ENCODE results near the gene KRTAP23-1. TPM values are rescaled to one million over a fixed set of nuclear protein-coding genes. Genes with fewer than 3 reads are reported as not detected.
A peak's percentile ranks its signal among the peaks of the same experiment; 100 is the strongest.

The KRTAP23-1 gene
- total RNA-seq, 3 donors from 2014 or later (not counting 1 experiment from before 2014, with no cell fraction given), result not detected

- Mint-ChIP-seq H3K4me3 (no peak overlapping the region), H3K4me1 (no peaks in the 10 kb centered on the region), H3K27me3 (ENCODE audit: low read depth in 2 of 2) (no peaks in the 10 kb centered on the region), H3K9me3 (peaks cover 4 to 8% of the 10 kb centered on the region in 2 donors), H3K27ac (no peak overlapping the region), H3K36me3 (no peaks in the 10 kb centered on the region)
- intact Hi-C loops (cut with micrococcal nuclease), result no loop called here
- peak; percentile 43 for TF ChIP-seq CTCF (IDR thresholded peaks at IDR 0.05)
- H3K4me1 ChIP-seq (ENCODE audit: control insufficient read depth, insufficient read depth, low read length), result no peaks in the 10 kb centered on the region
- no peak overlapping the region for H3K4me3 ChIP-seq (ENCODE audit: low read length)
- H3K27me3 ChIP-seq (ENCODE audit: control insufficient read depth, insufficient read depth, low read length), result no peaks in the 10 kb centered on the region
- 71% methylated on average over 1 of the region's 2 CpGs for WGBS (ENCODE audit: insufficient coverage)
- no peaks in the 10 kb centered on the region for H3K36me3 ChIP-seq (ENCODE audit: control insufficient read depth, insufficient read depth, low read length)
- H3K9me3 ChIP-seq (ENCODE audit: control insufficient read depth, insufficient read depth, low read length), result no peaks in the 10 kb centered on the region
- ATAC-seq (no peak), DNase-seq (peak in 1 of 2 donors; percentile 42)
- no peak overlapping the region for H3K27ac ChIP-seq (ENCODE audit: low read length)
Observed at GRCh38 chr21:30340714-30341573, 7.5 kb downstream of the KRTAP23-1 start.

GRCh38 chr21:30338717-30339116 lies 9.7 kb downstream of the KRTAP23-1 start:
- no peaks in the 10 kb centered on the region for H3K9me3 ChIP-seq (ENCODE audit: control insufficient read depth, insufficient read depth, low read length)
- TF ChIP-seq CTCF (IDR thresholded peaks at IDR 0.05), result no peak
- ATAC-seq (no peak), DNase-seq (no peak)
- no peaks in the 10 kb centered on the region for H3K36me3 ChIP-seq (ENCODE audit: control insufficient read depth, insufficient read depth, low read length)
- H3K27ac Mint-ChIP-seq, result no peak overlapping the region
- no peaks in the 10 kb centered on the region for H3K27me3 Mint-ChIP-seq (ENCODE audit: low read depth in 2 of 2)
- H3K4me3 Mint-ChIP-seq, result no peak overlapping the region
- H3K4me1 Mint-ChIP-seq, result no peaks in the 10 kb centered on the region
- no peak overlapping the region for H3K4me3 ChIP-seq (ENCODE audit: low read length)
- H3K36me3 Mint-ChIP-seq, result no peaks in the 10 kb centered on the region
- no peaks in the 10 kb centered on the region for H3K27me3 ChIP-seq (ENCODE audit: control insufficient read depth, insufficient read depth, low read length)
- intact Hi-C loops (cut with micrococcal nuclease), result no loop called here
- H3K4me1 ChIP-seq (ENCODE audit: control insufficient read depth, insufficient read depth, low read length), result no peaks in the 10 kb centered on the region
- no peak overlapping the region for H3K27ac ChIP-seq (ENCODE audit: low read length)
- WGBS (ENCODE audit: insufficient coverage), result 99% methylated on average over 4 of the region's 4 CpGs
- peaks cover 4 to 8% of the 10 kb centered on the region in 2 donors for H3K9me3 Mint-ChIP-seq

GRCh38 chr21:30337772-30338171 lies 10.6 kb downstream of the KRTAP23-1 start:
- H3K4me3 Mint-ChIP-seq, result no peak overlapping the region
- TF ChIP-seq CTCF (IDR thresholded peaks at IDR 0.05), result no peak
- H3K27me3 Mint-ChIP-seq (ENCODE audit: low read depth in 2 of 2), result no peaks in the 10 kb centered on the region
- no peak overlapping the region for H3K4me3 ChIP-seq (ENCODE audit: low read length)
- no peaks in the 10 kb centered on the region for H3K36me3 ChIP-seq (ENCODE audit: control insufficient read depth, insufficient read depth, low read length)
- intact Hi-C loops (cut with micrococcal nuclease), result no loop called here
- H3K9me3 Mint-ChIP-seq, result peaks cover 4 to 8% of the 10 kb centered on the region in 2 donors
- DNase-seq (no peak), ATAC-seq (no peak)
- H3K4me1 ChIP-seq (ENCODE audit: control insufficient read depth, insufficient read depth, low read length), result no peaks in the 10 kb centered on the region
- no peaks in the 10 kb centered on the region for H3K36me3 Mint-ChIP-seq
- H3K9me3 ChIP-seq (ENCODE audit: control insufficient read depth, insufficient read depth, low read length), result no peaks in the 10 kb centered on the region
- H3K27ac ChIP-seq (ENCODE audit: low read length), result no peak overlapping the region
- H3K27me3 ChIP-seq (ENCODE audit: control insufficient read depth, insufficient read depth, low read length), result no peaks in the 10 kb centered on the region
- no peak overlapping the region for H3K27ac Mint-ChIP-seq
- H3K4me1 Mint-ChIP-seq, result no peaks in the 10 kb centered on the region
